BLaER1 (cell line): ENCODE data around the gene HNRNPUL2.

Source experiments
- H3K27ac ChIP-seq: shearing (Covaris generic); formaldehyde crosslinking; 2 replicates; pipeline ENCODE4 v1.8.1; 2022
- H3K27me3 ChIP-seq: shearing (Covaris generic); formaldehyde crosslinking; 2 replicates; pipeline ENCODE4 v1.8.1; 2022
- H3K36me3 ChIP-seq: shearing (Covaris generic); formaldehyde crosslinking; 2 replicates; pipeline ENCODE4 v1.8.1; 2022
- H3K4me1 ChIP-seq: shearing (Covaris generic); formaldehyde crosslinking; 2 replicates; pipeline ENCODE4 v1.8.1; 2022
- H3K4me2 ChIP-seq: shearing (Covaris generic); formaldehyde crosslinking; 2 replicates; pipeline ENCODE4 v1.8.1; 2022
- H3K4me3 ChIP-seq: shearing (Covaris generic); formaldehyde crosslinking; 2 replicates; pipeline ENCODE4 v1.8.1; 2022
- H3K9ac ChIP-seq: shearing (Covaris generic); formaldehyde crosslinking; 2 replicates; pipeline ENCODE4 v1.8.1; 2022
- H3K9me3 ChIP-seq: shearing (Covaris generic); formaldehyde crosslinking; 2 replicates; pipeline ENCODE4 v1.8.1; 2022
- H4K20me1 ChIP-seq: shearing (Covaris generic); formaldehyde crosslinking; 2 replicates; pipeline ENCODE4 v1.8.1; 2022
- Cebpa-rat ChIP-seq: shearing (Covaris generic); IDR thresholded peaks from 2 replicates; pipeline ENCODE4 v1.8.1; 2022

The HNRNPUL2 gene

DNA sequence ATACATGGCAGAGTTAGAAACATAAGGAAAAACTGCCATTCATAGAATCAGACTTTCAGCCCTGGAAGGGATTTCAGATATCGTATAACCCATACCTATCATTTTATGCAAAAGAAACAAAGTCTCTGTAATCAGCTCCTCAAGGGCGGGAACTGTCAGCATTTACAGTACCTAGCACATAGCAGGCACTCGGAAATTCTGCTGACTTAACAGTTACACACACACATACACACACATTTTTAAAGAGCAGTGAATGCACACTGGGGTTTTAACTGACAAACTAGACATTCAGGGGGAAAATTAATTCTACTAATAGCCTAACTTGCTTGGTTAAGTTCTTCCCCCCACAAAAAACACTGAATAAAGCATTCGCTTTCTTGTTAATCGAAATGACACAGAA lies 11.1 kb downstream of the HNRNPUL2 start:
- H3K9ac ChIP-seq = peak overlapping the region; percentile 53; the same call in 1 of the 2 replicates
- H3K36me3 ChIP-seq = peaks cover 98% of the 10 kb centered on the region
- H4K20me1 ChIP-seq = peaks cover 38% of the 10 kb centered on the region; the same call in 1 of the 2 replicates

GRCh38 chr11:62715150-62716130 lies 11.8 kb downstream of the HNRNPUL2 start:
- H3K4me3 ChIP-seq = no peak overlapping the region
- no peak overlapping the region for H3K4me2 ChIP-seq
- peaks cover 2% of the 10 kb centered on the region; the same call in 1 of the 2 replicates for H3K4me1 ChIP-seq
- peaks cover 38% of the 10 kb centered on the region; the same call in 1 of the 2 replicates for H4K20me1 ChIP-seq
- no peak overlapping the region for H3K27ac ChIP-seq
- H3K27me3 ChIP-seq = no peaks in the 10 kb centered on the region
- H3K9me3 ChIP-seq = no peaks in the 10 kb centered on the region
- no peak for TF ChIP-seq Cebpa-rat
- H3K36me3 ChIP-seq = peaks cover 98% of the 10 kb centered on the region
- no peak overlapping the region; the same call in 1 of the 2 replicates for H3K9ac ChIP-seq

More for the DNA sequence above, 11.1 kb downstream of the HNRNPUL2 start:
- H3K9me3 ChIP-seq = no peaks in the 10 kb centered on the region
- H3K27me3 ChIP-seq = no peaks in the 10 kb centered on the region
- H3K4me2 ChIP-seq = no peak overlapping the region
- no peak for TF ChIP-seq Cebpa-rat
- no peak overlapping the region for H3K4me3 ChIP-seq
- no peak overlapping the region for H3K27ac ChIP-seq
- no peaks in the 10 kb centered on the region for H3K4me1 ChIP-seq

GRCh38 chr11:62713343-62713742 lies 13.9 kb downstream of the HNRNPUL2 start:
- H3K4me1 ChIP-seq = peaks cover 17% of the 10 kb centered on the region
- TF ChIP-seq Cebpa-rat = no peak
- 0 out of 2 replicates have a peak overlapping the region, but pooled peaks have one; percentile 1 for H3K27ac ChIP-seq

DNA sequence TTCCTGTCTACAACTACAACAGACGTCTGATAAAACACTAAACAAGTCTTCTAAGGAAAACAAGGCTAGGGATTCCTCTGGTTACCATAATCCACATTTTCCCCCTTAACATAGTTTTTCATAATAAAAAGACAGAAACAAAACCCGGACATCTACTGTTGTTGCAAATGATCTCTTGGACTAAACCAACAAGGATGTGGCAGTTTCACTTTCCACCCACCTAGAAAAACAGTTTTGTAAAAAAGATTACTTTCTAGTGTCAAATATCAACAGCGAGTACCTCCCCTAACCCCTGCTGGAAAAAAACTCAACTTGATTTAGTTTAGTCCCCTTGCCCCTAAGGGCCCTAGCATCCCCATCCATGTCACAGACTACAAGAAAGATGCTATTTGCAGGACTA lies 14.4 kb downstream of the HNRNPUL2 start:
- no peak overlapping the region for H3K4me3 ChIP-seq
- no peaks in the 10 kb centered on the region for H3K9me3 ChIP-seq
- H3K27me3 ChIP-seq = no peaks in the 10 kb centered on the region
- H3K4me1 ChIP-seq = peaks cover 21% of the 10 kb centered on the region
- peak overlapping the region; percentile 1; the same call in 1 of the 2 replicates for H3K27ac ChIP-seq
- no peak overlapping the region for H3K4me2 ChIP-seq
- no peak overlapping the region for H3K9ac ChIP-seq
- peaks cover 77% of the 10 kb centered on the region for H3K36me3 ChIP-seq
- peaks cover 22% of the 10 kb centered on the region; the same call in 1 of the 2 replicates for H4K20me1 ChIP-seq
- no peak for TF ChIP-seq Cebpa-rat

More at GRCh38 chr11:62713343-62713742, 13.9 kb downstream of the HNRNPUL2 start:
- Histone ChIP-seq H3K9me3 (no peaks in the 10 kb centered on the region), H3K4me2 (no peak overlapping the region), H3K9ac (no peak overlapping the region), H3K27me3 (no peaks in the 10 kb centered on the region), H4K20me1 (peaks cover 26% of the 10 kb centered on the region; the same call in 1 of the 2 replicates), H3K36me3 (peaks cover 82% of the 10 kb centered on the region), H3K4me3 (no peak overlapping the region)

GRCh38 chr11:62712276-62712812 lies 14.9 kb downstream of the HNRNPUL2 start:
- Histone ChIP-seq H3K9ac (no peak overlapping the region), H3K9me3 (no peaks in the 10 kb centered on the region), H3K36me3 (peaks cover 72% of the 10 kb centered on the region), H3K27ac (no peak overlapping the region; the same call in 1 of the 2 replicates), H3K4me2 (no peak overlapping the region), H4K20me1 (peaks cover 16% of the 10 kb centered on the region; the same call in 1 of the 2 replicates), H3K4me3 (no peak overlapping the region), H3K4me1 (peaks cover 27% of the 10 kb centered on the region), H3K27me3 (no peaks in the 10 kb centered on the region)
- TF ChIP-seq Cebpa-rat = no peak

- Histone ChIP-seq H3K27ac (peak overlapping the region; percentile 98), H3K27me3 (no peaks in the 10 kb centered on the region), H3K9me3 (no peaks in the 10 kb centered on the region), H3K36me3 (peaks cover 49% of the 10 kb centered on the region), H3K4me3 (peak overlapping the region; percentile 69), H3K4me2 (peak overlapping the region; percentile 99), H3K9ac (peak overlapping the region; percentile 92), H4K20me1 (no peaks in the 10 kb centered on the region), H3K4me1 (peaks cover 46% of the 10 kb centered on the region)
- no peak for TF ChIP-seq Cebpa-rat
Measured at GRCh38 chr11:62710001-62710345, 17.3 kb downstream of the HNRNPUL2 start.

DNA sequence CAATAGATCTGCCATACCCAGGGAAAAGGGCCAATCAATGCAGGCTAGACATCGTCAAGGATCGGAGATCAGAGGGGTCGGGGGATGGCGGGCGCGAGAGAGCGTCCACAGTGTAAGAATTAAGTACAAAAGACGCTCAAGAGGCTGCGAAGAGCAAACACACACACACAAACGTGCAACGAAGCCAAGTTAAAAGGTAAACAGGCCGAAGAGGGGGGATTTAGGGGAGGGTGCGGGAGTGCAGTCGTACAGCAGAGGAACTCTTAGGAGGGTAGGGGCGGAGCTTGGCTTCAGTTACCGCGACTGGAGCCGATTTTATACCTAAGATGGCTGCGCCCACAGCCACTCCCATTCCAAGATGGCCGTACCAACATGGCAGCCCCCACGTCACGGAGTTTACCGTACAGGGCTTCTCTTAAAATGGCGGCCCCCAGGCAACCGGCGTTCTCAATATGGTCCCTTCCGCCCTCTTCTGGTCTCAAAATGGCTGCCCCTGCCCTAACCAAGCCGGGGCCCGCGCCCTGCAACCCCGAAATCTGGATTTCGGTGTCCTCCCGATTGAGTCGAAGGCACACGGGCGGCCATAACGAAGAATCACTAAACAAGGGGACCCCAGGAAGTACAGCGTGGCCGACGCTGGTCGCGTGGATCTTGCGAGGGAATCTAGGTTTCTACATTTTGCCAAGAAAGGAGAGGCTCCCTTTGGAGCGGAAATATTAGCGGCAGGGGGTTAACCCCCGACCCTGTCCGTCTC lies 17.8 kb downstream of the HNRNPUL2 start:
- H3K4me2 ChIP-seq = peak overlapping the region; percentile 99
- H3K36me3 ChIP-seq = peaks cover 45% of the 10 kb centered on the region
- peak overlapping the region; percentile 98 for H3K27ac ChIP-seq

DNA sequence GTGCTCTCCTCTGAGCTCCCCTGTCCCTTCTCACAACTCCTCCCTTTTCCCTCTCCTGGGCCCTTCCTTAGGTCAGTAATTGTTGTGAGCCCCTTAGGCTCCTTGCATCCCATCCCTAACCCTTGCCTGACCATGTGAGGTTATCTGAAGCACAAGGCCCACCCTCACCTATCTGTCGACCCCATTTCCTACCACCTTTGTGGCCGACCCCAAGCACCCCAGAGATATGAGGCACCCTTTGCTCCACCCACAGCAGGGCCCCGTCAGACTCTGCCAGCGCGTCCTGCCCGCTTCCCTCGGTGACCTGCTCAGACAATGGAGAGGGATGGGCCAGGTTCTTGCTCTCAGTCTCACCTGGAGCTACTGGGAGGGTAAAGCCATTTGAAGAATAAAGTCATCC lies 18.5 kb downstream of the HNRNPUL2 start:
- peak overlapping the region; percentile 98 for H3K27ac ChIP-seq
- TF ChIP-seq Cebpa-rat = no peak
- H4K20me1 ChIP-seq = no peaks in the 10 kb centered on the region
- H3K4me2 ChIP-seq = peak overlapping the region; percentile 99
- no peaks in the 10 kb centered on the region for H3K27me3 ChIP-seq
- H3K9me3 ChIP-seq = no peaks in the 10 kb centered on the region
- peak overlapping the region; percentile 92 for H3K9ac ChIP-seq
- H3K4me3 ChIP-seq = peak overlapping the region; percentile 69
- peaks cover 43% of the 10 kb centered on the region for H3K36me3 ChIP-seq
- H3K4me1 ChIP-seq = peaks cover 51% of the 10 kb centered on the region

More for the DNA sequence above, 17.8 kb downstream of the HNRNPUL2 start:
- H3K9ac ChIP-seq = peak overlapping the region; percentile 92
- no peaks in the 10 kb centered on the region for H4K20me1 ChIP-seq
- peaks cover 51% of the 10 kb centered on the region for H3K4me1 ChIP-seq
- no peaks in the 10 kb centered on the region for H3K27me3 ChIP-seq
- no peak for TF ChIP-seq Cebpa-rat
- peak overlapping the region; percentile 69 for H3K4me3 ChIP-seq
- no peaks in the 10 kb centered on the region for H3K9me3 ChIP-seq

GRCh38 chr11:62708392-62708791 lies 18.9 kb downstream of the HNRNPUL2 start:
- TF ChIP-seq Cebpa-rat = no peak
- Histone ChIP-seq H3K4me3 (peak overlapping the region; percentile 69), H3K9me3 (no peaks in the 10 kb centered on the region), H3K4me2 (peak overlapping the region; percentile 99), H3K27ac (peak overlapping the region; percentile 98), H3K9ac (peak overlapping the region; percentile 92), H3K27me3 (no peaks in the 10 kb centered on the region), H4K20me1 (no peaks in the 10 kb centered on the region), H3K4me1 (peaks cover 51% of the 10 kb centered on the region), H3K36me3 (peaks cover 43% of the 10 kb centered on the region)
